ENCODE results near the gene ITGAX. TPM values are rescaled to one million over a fixed set of nuclear protein-coding genes. Genes with fewer than 3 reads are reported as not detected.
A peak's percentile ranks its signal among the peaks of the same experiment; 100 is the strongest.

Gene ITGAX
- total RNA-seq, 1 donor from 2014 or later = not detected

DNA sequence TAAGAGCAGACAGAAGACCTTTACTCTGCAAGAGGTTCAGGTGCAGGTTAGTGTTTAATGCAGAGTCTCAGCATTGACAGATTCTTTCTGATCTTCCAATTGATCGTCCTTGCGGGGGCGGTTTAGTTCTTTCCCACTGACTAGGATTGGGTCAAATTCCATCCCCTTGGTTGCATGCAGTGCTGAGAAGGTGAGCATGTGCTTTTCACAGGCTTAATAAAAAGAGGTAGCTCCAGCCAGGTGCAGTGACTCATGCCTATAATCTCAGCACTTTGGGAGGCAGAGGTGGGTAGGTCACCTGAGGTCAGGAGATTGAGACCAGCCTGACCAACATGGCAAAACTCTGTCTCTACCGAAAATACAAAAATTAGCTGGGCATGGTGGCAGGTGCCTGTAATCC, 30.7 kb downstream of the ITGAX start:
- H3K9me3 Mint-ChIP-seq = no peaks in the 10 kb centered on the region
- H3K27me3 Mint-ChIP-seq = peaks cover 34% of the 10 kb centered on the region
- TF ChIP-seq, protein P1, sequence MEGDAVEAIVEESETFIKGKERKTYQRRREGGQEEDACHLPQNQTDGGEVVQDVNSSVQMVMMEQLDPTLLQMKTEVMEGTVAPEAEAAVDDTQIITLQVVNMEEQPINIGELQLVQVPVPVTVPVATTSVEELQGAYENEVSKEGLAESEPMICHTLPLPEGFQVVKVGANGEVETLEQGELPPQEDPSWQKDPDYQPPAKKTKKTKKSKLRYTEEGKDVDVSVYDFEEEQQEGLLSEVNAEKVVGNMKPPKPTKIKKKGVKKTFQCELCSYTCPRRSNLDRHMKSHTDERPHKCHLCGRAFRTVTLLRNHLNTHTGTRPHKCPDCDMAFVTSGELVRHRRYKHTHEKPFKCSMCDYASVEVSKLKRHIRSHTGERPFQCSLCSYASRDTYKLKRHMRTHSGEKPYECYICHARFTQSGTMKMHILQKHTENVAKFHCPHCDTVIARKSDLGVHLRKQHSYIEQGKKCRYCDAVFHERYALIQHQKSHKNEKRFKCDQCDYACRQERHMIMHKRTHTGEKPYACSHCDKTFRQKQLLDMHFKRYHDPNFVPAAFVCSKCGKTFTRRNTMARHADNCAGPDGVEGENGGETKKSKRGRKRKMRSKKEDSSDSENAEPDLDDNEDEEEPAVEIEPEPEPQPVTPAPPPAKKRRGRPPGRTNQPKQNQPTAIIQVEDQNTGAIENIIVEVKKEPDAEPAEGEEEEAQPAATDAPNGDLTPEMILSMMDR (conservative IDR thresholded peaks at IDR 0.05) = no peak
- no peak overlapping the region for H3K27ac Mint-ChIP-seq
- no peak for DNase-seq (ENCODE audit: extremely low spot score, unreplicated experiment)
- no peaks in the 10 kb centered on the region for H3K4me1 Mint-ChIP-seq (ENCODE audit: unreplicated experiment)
- H3K4me3 Mint-ChIP-seq = no peak overlapping the region
- no peaks in the 10 kb centered on the region for H3K36me3 Mint-ChIP-seq

DNA sequence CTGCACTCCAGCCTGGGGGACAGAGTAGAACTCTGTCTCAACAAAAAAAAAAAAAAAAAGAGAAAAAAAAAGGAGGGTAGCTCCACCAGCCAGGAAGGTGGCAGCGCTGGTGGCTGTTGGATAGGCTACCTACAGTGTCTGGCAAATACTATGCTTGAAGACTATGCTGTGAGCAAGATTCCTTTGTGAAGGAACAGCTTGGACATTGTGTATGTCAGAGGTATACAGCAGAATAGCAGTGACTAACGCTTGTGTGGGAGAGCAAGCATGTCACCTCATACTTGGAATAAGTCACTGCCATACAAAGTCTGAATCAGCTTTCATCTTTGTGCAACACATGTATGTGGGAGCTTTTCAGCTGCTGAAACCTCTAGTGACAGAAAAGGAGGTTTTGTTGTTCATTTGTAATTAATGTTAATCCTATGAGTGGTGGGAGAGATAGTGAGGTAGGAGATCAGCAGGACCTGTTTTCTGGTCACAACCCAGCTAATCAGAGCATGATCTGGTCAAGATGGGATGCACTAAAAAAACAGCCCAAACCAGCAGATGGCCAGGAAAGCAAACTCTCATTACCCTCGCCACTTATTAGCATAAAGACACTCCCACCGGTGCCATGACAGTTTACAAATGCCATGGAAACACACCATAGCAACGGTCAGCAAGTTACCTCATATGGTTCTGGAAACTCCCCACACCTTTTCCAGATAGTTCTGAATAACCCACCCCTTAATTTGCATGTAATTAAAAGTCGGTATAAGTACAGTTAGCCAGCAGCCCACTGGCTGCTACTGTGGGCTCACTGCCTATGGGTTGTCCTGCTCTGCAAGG, 31.4 kb downstream of the ITGAX start:
- H3K36me3 Mint-ChIP-seq = no peaks in the 10 kb centered on the region
- H3K27me3 Mint-ChIP-seq = peaks cover 28% of the 10 kb centered on the region
- H3K9me3 Mint-ChIP-seq = no peaks in the 10 kb centered on the region
- H3K4me1 Mint-ChIP-seq (ENCODE audit: unreplicated experiment) = no peaks in the 10 kb centered on the region
- H3K27ac Mint-ChIP-seq = peak overlapping the region; percentile 24
- DNase-seq (ENCODE audit: extremely low spot score, unreplicated experiment) = no peak
- TF ChIP-seq, protein P1 (conservative IDR thresholded peaks at IDR 0.05) = no peak
- H3K4me3 Mint-ChIP-seq = no peak overlapping the region

DNA sequence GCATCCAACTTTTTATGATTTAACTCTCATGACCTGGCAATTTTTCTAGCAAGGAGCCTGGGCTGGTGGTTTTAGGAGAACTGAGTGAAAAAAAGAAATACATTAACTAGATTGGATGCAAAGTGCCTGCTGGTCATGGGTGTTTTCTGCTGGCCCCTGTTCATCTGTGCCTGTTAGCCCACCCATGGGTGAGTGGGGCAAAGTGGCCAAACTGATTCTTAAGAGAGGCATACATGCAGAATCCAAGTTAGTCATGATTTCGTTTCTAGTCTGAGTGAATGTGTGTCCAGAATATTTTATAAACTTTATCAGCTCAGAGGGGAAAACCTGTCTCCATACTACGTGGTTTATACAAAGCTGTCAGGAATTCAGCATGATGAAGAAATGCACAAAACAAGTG, 33.6 kb downstream of the ITGAX start:
- Mint-ChIP-seq H3K9me3 (no peaks in the 10 kb centered on the region), H3K4me1 (ENCODE audit: unreplicated experiment) (no peaks in the 10 kb centered on the region), H3K27me3 (peaks cover 15% of the 10 kb centered on the region), H3K36me3 (no peaks in the 10 kb centered on the region), H3K27ac (no peak overlapping the region), H3K4me3 (no peak overlapping the region)
- TF ChIP-seq, protein P1 (conservative IDR thresholded peaks at IDR 0.05) = no peak
- DNase-seq (ENCODE audit: extremely low spot score, unreplicated experiment) = no peak

DNA sequence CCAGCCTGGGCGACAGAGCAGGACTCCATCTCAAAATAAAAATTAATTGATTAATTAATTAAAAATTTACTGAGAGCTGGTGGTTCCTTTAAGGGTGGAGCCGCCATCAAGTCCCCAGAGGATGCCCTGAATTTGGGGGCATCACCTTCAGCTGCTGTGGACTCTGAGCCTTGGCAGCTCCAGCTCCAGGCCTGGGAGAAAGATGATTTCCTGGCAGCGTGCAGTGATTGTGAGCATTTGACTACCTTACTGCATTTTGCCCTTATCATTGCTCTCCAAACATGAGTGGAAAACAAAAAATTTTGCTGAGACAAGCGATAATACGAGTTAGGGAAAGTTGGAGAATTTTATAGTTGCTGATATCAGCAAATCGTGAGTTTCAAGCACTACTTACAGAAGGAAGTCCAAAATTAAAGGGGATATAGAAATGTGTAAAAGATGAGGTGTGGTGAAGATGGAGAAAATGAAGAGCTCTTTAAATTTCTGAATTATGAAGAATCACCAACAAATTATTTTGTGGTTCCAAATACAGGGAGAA, 35.6 kb downstream of the ITGAX start:
- Mint-ChIP-seq H3K9me3 (no peaks in the 10 kb centered on the region), H3K27me3 (peaks cover 15% of the 10 kb centered on the region), H3K4me3 (no peak overlapping the region), H3K27ac (no peak overlapping the region), H3K36me3 (no peaks in the 10 kb centered on the region), H3K4me1 (ENCODE audit: unreplicated experiment) (no peaks in the 10 kb centered on the region)
- DNase-seq (ENCODE audit: extremely low spot score, unreplicated experiment) = no peak
- TF ChIP-seq, protein P1 (conservative IDR thresholded peaks at IDR 0.05) = no peak

DNA sequence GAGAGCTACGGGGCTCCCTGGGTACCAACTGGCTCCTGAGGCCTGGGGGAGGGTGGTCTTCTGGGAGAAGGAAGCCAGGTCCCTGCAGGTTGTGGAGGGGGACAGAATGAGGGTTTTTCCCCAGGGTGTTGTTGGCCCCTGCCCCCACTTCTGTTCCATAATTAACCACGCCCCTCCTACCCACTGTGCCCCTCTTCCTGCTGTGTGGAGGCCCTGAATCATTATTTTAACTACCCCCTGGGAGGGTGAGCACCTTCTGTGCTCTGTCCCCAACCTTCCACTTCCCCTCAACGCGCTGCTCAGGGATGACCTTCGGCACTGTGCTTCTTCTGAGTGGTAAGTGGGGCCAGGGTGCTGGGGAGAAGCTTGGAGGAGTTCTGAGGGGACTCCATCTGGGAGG, 38.1 kb downstream of the ITGAX start, which contains the start of gene ITGAD:
ITGAD (plus strand) TSS at position 280 of the 400 bp plus-strand sequence; CDS start at position 306, 26 bp downstream.
- Mint-ChIP-seq H3K27me3 (peaks cover 9% of the 10 kb centered on the region), H3K36me3 (no peaks in the 10 kb centered on the region), H3K9me3 (no peaks in the 10 kb centered on the region), H3K4me3 (no peak within 1 kb of the TSS), H3K4me1 (ENCODE audit: unreplicated experiment) (no peaks in the 10 kb centered on the region), H3K27ac (no peak within 1 kb of the TSS)
- TF ChIP-seq, protein P1 (conservative IDR thresholded peaks at IDR 0.05) = no peak
- no peak for DNase-seq (ENCODE audit: extremely low spot score, unreplicated experiment)

Data from type B pancreatic cell (in vitro differentiated cells).